Gastroesophageal sphincter (tissue), 3 donors: ENCODE data around the gene TPST2.

Source experiments
- CTCF ChIP-seq, 4 experiments: fragments of 200-600 bp in 2 of 4; fragments of 450-650 bp in 2 of 4; sonication (generic) in 1 of 4; IDR thresholded peaks; one replicate each; pipeline ENCODE4 v1.5.1; 2017 to 2019; ENCODE audit warnings: antibody characterized with exemption in 4 of 4, mild to moderate bottlenecking in 2 of 4, moderate library complexity in 2 of 4
- EP300 ChIP-seq: sonication (generic); formaldehyde crosslinking; IDR thresholded peaks from one replicate; pipeline ENCODE4 v1.6.1; 2017; ENCODE audit warnings: antibody characterized with exemption, mild to moderate bottlenecking
- POLR2A ChIP-seq, 2 donors: fragments of 450-650 bp; IDR thresholded peaks; one replicate each; pipeline ENCODE4 v1.6.1; 2017; ENCODE audit warnings: antibody characterized with exemption in 2 of 2, mild to moderate bottlenecking in 2 of 2, moderate library complexity in 1 of 2
- POLR2AphosphoS5 ChIP-seq: sonication (generic); formaldehyde crosslinking; IDR thresholded peaks from one replicate; pipeline ENCODE4 v1.6.1; 2017; ENCODE audit warnings: antibody characterized with exemption

- no peak for TF ChIP-seq CTCF (IDR thresholded peaks at IDR 0.05)
- no peak for TF ChIP-seq POLR2AphosphoS5
- TF ChIP-seq POLR2A (IDR thresholded peaks at IDR 0.05): no peak
- TF ChIP-seq EP300: no peak
These were observed 97.7 kb downstream of the TPST2 start for GRCh38 chr22:26492220-26492619.
